ENCODE results near the gene ACADM. TPM values are rescaled to one million over a fixed set of nuclear protein-coding genes. Genes with fewer than 3 reads are reported as not detected.
A peak's percentile ranks its signal among the peaks of the same experiment; 100 is the strongest.

The ACADM gene
- total and polyA plus RNA-seq, 2 of the 13 experiments (the other 11 are each of a cell fraction or from before 2014, with no cell fraction given) = 43.7 to 92.2 TPM

DNA sequence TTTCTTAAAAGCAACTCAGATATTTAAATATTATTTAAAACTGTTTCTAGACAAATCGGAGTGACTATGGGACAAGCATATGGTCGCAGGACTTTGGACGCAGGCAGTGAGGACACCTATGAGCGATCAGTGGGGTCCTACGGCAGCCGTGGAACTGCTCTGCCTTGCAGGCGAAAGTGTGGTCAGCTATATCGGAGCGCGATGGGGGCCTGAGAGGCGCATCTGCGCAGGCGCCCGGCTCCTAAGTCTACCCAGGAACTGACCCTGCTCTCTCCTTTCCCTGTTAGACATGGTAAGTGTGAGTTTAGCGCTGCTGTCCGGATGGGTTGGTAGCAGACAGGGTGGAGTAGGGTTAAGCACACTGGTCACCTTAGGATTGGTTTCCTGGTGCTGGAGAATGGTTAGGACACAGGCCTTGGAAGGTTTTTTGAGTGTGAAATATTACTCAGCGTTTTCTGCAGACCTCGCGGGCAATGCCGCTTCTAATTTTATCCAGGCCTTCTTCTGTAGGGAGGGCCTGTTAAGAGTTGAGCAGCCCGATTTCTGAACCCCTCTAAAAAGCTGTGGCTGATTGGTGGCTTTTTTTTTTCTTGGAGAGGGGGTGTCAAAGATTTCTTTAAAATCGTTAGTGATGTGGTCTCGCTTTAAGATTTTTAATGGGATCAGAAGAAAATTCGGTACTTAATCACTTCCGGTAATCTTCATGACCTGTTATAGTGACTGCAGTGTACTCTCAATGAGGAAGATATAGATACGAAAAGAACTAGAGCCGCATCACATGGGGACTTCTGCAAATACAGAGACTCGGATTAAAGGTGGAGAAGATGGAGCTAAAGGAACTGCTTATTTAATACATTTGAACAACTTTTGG lies 61.7 kb downstream of the ACADM start, which contains the start of gene RABGGTB (continued):
- TF ChIP-seq, protein P1, sequence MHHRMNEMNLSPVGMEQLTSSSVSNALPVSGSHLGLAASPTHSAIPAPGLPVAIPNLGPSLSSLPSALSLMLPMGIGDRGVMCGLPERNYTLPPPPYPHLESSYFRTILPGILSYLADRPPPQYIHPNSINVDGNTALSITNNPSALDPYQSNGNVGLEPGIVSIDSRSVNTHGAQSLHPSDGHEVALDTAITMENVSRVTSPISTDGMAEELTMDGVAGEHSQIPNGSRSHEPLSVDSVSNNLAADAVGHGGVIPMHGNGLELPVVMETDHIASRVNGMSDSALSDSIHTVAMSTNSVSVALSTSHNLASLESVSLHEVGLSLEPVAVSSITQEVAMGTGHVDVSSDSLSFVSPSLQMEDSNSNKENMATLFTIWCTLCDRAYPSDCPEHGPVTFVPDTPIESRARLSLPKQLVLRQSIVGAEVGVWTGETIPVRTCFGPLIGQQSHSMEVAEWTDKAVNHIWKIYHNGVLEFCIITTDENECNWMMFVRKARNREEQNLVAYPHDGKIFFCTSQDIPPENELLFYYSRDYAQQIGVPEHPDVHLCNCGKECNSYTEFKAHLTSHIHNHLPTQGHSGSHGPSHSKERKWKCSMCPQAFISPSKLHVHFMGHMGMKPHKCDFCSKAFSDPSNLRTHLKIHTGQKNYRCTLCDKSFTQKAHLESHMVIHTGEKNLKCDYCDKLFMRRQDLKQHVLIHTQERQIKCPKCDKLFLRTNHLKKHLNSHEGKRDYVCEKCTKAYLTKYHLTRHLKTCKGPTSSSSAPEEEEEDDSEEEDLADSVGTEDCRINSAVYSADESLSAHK (CRISPR knock-in tag; IDR thresholded peaks at IDR 0.05; ENCODE audit: borderline replicate concordance) = no peak
- TF ChIP-seq ZBTB38 (CRISPR knock-in tag; IDR thresholded peaks at IDR 0.05) (peak; percentile 28; the same call in 1 of the 2 replicates), ZFY (CRISPR knock-in tag; IDR thresholded peaks at IDR 0.05) (peak; percentile 93), ZNF460 (CRISPR knock-in tag; IDR thresholded peaks at IDR 0.05; ENCODE audit: borderline replicate concordance) (no peak), DR1 (CRISPR knock-in tag; IDR thresholded peaks at IDR 0.05) (peak; percentile 96), ZNF3 (CRISPR knock-in tag; IDR thresholded peaks at IDR 0.05) (no peak)
- TF ChIP-seq, protein P2, sequence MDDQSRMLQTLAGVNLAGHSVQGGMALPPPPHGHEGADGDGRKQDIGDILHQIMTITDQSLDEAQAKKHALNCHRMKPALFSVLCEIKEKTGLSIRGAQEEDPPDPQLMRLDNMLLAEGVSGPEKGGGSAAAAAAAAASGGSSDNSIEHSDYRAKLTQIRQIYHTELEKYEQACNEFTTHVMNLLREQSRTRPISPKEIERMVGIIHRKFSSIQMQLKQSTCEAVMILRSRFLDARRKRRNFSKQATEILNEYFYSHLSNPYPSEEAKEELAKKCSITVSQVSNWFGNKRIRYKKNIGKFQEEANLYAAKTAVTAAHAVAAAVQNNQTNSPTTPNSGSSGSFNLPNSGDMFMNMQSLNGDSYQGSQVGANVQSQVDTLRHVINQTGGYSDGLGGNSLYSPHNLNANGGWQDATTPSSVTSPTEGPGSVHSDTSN (CRISPR knock-in tag; IDR thresholded peaks at IDR 0.05; ENCODE audit: borderline replicate concordance) = 0 out of 2 replicates have a peak, but pooled peaks have one; percentile 58
- TF ChIP-seq, protein P3, sequence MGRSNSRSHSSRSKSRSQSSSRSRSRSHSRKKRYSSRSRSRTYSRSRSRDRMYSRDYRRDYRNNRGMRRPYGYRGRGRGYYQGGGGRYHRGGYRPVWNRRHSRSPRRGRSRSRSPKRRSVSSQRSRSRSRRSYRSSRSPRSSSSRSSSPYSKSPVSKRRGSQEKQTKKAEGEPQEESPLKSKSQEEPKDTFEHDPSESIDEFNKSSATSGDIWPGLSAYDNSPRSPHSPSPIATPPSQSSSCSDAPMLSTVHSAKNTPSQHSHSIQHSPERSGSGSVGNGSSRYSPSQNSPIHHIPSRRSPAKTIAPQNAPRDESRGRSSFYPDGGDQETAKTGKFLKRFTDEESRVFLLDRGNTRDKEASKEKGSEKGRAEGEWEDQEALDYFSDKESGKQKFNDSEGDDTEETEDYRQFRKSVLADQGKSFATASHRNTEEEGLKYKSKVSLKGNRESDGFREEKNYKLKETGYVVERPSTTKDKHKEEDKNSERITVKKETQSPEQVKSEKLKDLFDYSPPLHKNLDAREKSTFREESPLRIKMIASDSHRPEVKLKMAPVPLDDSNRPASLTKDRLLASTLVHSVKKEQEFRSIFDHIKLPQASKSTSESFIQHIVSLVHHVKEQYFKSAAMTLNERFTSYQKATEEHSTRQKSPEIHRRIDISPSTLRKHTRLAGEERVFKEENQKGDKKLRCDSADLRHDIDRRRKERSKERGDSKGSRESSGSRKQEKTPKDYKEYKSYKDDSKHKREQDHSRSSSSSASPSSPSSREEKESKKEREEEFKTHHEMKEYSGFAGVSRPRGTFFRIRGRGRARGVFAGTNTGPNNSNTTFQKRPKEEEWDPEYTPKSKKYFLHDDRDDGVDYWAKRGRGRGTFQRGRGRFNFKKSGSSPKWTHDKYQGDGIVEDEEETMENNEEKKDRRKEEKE (IDR thresholded peaks at IDR 0.05) = no peak
- TF ChIP-seq, protein P4, sequence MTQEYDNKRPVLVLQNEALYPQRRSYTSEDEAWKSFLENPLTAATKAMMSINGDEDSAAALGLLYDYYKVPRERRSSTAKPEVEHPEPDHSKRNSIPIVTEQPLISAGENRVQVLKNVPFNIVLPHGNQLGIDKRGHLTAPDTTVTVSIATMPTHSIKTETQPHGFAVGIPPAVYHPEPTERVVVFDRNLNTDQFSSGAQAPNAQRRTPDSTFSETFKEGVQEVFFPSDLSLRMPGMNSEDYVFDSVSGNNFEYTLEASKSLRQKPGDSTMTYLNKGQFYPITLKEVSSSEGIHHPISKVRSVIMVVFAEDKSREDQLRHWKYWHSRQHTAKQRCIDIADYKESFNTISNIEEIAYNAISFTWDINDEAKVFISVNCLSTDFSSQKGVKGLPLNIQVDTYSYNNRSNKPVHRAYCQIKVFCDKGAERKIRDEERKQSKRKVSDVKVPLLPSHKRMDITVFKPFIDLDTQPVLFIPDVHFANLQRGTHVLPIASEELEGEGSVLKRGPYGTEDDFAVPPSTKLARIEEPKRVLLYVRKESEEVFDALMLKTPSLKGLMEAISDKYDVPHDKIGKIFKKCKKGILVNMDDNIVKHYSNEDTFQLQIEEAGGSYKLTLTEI (CRISPR knock-in tag; conservative IDR thresholded peaks at IDR 0.05) = no peak
- TF ChIP-seq, protein P5, sequence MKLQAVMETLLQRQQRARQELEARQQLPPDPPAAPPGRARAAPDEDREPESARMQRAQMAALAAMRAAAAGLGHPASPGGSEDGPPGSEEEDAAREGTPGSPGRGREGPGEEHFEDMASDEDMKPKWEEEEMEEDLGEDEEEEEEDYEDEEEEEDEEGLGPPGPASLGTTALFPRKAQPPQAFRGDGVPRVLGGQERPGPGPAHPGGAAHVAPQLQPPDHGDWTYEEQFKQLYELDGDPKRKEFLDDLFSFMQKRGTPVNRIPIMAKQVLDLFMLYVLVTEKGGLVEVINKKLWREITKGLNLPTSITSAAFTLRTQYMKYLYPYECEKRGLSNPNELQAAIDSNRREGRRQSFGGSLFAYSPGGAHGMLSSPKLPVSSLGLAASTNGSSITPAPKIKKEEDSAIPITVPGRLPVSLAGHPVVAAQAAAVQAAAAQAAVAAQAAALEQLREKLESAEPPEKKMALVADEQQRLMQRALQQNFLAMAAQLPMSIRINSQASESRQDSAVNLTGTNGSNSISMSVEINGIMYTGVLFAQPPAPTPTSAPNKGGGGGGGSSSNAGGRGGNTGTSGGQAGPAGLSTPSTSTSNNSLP (IDR thresholded peaks at IDR 0.05; ENCODE audit: low read depth, low read length) = peak; percentile 50; the same call in 1 of the 2 replicates
- TF ChIP-seq, protein P6, sequence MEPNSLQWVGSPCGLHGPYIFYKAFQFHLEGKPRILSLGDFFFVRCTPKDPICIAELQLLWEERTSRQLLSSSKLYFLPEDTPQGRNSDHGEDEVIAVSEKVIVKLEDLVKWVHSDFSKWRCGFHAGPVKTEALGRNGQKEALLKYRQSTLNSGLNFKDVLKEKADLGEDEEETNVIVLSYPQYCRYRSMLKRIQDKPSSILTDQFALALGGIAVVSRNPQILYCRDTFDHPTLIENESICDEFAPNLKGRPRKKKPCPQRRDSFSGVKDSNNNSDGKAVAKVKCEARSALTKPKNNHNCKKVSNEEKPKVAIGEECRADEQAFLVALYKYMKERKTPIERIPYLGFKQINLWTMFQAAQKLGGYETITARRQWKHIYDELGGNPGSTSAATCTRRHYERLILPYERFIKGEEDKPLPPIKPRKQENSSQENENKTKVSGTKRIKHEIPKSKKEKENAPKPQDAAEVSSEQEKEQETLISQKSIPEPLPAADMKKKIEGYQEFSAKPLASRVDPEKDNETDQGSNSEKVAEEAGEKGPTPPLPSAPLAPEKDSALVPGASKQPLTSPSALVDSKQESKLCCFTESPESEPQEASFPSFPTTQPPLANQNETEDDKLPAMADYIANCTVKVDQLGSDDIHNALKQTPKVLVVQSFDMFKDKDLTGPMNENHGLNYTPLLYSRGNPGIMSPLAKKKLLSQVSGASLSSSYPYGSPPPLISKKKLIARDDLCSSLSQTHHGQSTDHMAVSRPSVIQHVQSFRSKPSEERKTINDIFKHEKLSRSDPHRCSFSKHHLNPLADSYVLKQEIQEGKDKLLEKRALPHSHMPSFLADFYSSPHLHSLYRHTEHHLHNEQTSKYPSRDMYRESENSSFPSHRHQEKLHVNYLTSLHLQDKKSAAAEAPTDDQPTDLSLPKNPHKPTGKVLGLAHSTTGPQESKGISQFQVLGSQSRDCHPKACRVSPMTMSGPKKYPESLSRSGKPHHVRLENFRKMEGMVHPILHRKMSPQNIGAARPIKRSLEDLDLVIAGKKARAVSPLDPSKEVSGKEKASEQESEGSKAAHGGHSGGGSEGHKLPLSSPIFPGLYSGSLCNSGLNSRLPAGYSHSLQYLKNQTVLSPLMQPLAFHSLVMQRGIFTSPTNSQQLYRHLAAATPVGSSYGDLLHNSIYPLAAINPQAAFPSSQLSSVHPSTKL (CRISPR knock-in tag; IDR thresholded peaks at IDR 0.05) = 0 out of 2 replicates have a peak, but pooled peaks have one; percentile 10
